OCI-LY7 (cell line): ENCODE measurements around the gene TPD52L2. TPM values are rescaled to one million over a fixed set of nuclear protein-coding genes. Genes with fewer than 3 reads are reported as not detected.
"Not testable (repeated sequence)": the region's sequence is repeated elsewhere in the genome, so short reads cannot be mapped to it uniquely, and the experiment has no call there.

Source experiments
- BruUV-seq: library from RNA; stranded (reverse); fragments of 400-500 nt; replicated peaks from 2 replicates; lab custom pipeline; 2021; lab: Mats Ljungman, UMichigan
- CTCF ChIA-PET: fragments of 300-600 bp; sonication (Branson Sonifier 250); formaldehyde crosslinking; loops from one replicate; lab custom pipeline; 2022; ENCODE audit warnings: antibody characterized with exemption; ENCODE audit not compliant: unreplicated experiment; lab: Charles Lee
- POLR2A ChIA-PET: fragments of 300-600 bp; sonication (Branson Sonifier 250); formaldehyde crosslinking; loops from one replicate; lab custom pipeline; 2022; ENCODE audit warnings: antibody characterized with exemption; lab: Charles Lee
- DNase-seq: peaks from one replicate; pipeline ENCODE4 v3.0.0-alpha.2; 2015; ENCODE audit warnings: low spot score
- H2AFZ ChIP-seq: fragments of 200-600 bp; sonication (generic), shearing (Covaris generic); 2 replicates; pipeline ENCODE4 v1.6.1; 2014; ENCODE audit warnings: mild to moderate bottlenecking, antibody characterized with exemption, low read length, moderate library complexity
- H3K27ac ChIP-seq: fragments of 200-600 bp; sonication (generic); 2 replicates; pipeline ENCODE4 v1.5.1; 2014; ENCODE audit warnings: mixed run types, low read depth, mild to moderate bottlenecking, moderate library complexity, low read length, inconsistent platforms; ENCODE audit not compliant: poor library complexity, severe bottlenecking
- H3K36me3 ChIP-seq: fragments of 200-600 bp; sonication (generic); 2 replicates; pipeline ENCODE4 v1.6.1; 2014; ENCODE audit warnings: mild to moderate bottlenecking, antibody characterized with exemption, low read length, moderate library complexity, mixed read lengths; ENCODE audit not compliant: insufficient read depth
- H3K4me1 ChIP-seq: fragments of 200-600 bp; sonication (generic); 2 replicates; pipeline ENCODE4 v1.5.1; 2014; ENCODE audit warnings: mild to moderate bottlenecking, low read length; ENCODE audit not compliant: insufficient read depth, poor library complexity, severe bottlenecking
- H3K4me2 ChIP-seq: fragments of 200-600 bp; sonication (generic); 2 replicates; pipeline ENCODE4 v1.6.1; 2014; ENCODE audit warnings: mild to moderate bottlenecking, low read length
- H3K4me3 ChIP-seq: fragments of 200-600 bp; sonication (generic); 2 replicates; pipeline ENCODE4 v1.5.1; 2014; ENCODE audit warnings: mild to moderate bottlenecking, low read depth, low read length; ENCODE audit not compliant: poor library complexity, severe bottlenecking
- H3K79me2 ChIP-seq: fragments of 200-600 bp; sonication (generic); 2 replicates; pipeline ENCODE4 v1.6.1; 2016; ENCODE audit warnings: low read depth, mild to moderate bottlenecking, low read length, moderate library complexity, mixed read lengths; ENCODE audit not compliant: insufficient read depth
- H3K9me2 ChIP-seq: fragments of 200-600 bp; sonication (generic); 2 replicates; pipeline ENCODE4 v1.6.1; 2016; ENCODE audit warnings: mild to moderate bottlenecking, low read length, mixed read lengths; ENCODE audit not compliant: insufficient read depth
- H3K9me3 ChIP-seq: fragments of 200-600 bp; sonication (generic); 2 replicates; pipeline ENCODE4 v1.6.1; 2014; ENCODE audit warnings: mild to moderate bottlenecking, mixed run types, low read length, mixed read lengths
- H4K20me1 ChIP-seq: fragments of 200-600 bp; sonication (generic); 2 replicates; pipeline ENCODE4 v1.6.1; 2014; ENCODE audit warnings: mild to moderate bottlenecking, antibody characterized with exemption, low read length, moderate library complexity, mixed read lengths; ENCODE audit not compliant: insufficient read depth
- EZH2phosphoT487 ChIP-seq: fragments of 200-600 bp; sonication (generic); IDR thresholded peaks from 2 replicates; pipeline ENCODE4 v1.6.1; 2018; ENCODE audit warnings: low read depth, borderline replicate concordance, mild to moderate bottlenecking, mixed run types, antibody characterized with exemption, low read length, moderate library complexity, mixed read lengths
- intact Hi-C: fragments of 100-400 bp; cut with micrococcal nuclease; formaldehyde crosslinking; loops from one replicate; pipeline ENCODE4 v1.10.0; 2022; ENCODE audit not compliant: unreplicated experiment
- total RNA-seq, 2 experiments: library from RNA; depleted of rRNA in 1 of 2; stranded (reverse); fragments of >200 nt in 1 of 2; shearing (Covaris generic) in 1 of 2; gene quantifications; 2 replicates each; pipeline ENCODE4 v1.2.3, GENCODE V29; 2014 to 2022
- TF ChIP-seq, protein P1 (sequence below): fragments of 200-600 bp; sonication (generic); conservative IDR thresholded peaks from 2 replicates; pipeline ENCODE4 v1.5.1; 2014; ENCODE audit warnings: mild to moderate bottlenecking, antibody characterized with exemption, low read length, moderate library complexity, mixed read lengths

Gene TPD52L2
- total RNA-seq, 2 experiments from 2014 or later = 27.2 to 51.0 TPM

DNA sequence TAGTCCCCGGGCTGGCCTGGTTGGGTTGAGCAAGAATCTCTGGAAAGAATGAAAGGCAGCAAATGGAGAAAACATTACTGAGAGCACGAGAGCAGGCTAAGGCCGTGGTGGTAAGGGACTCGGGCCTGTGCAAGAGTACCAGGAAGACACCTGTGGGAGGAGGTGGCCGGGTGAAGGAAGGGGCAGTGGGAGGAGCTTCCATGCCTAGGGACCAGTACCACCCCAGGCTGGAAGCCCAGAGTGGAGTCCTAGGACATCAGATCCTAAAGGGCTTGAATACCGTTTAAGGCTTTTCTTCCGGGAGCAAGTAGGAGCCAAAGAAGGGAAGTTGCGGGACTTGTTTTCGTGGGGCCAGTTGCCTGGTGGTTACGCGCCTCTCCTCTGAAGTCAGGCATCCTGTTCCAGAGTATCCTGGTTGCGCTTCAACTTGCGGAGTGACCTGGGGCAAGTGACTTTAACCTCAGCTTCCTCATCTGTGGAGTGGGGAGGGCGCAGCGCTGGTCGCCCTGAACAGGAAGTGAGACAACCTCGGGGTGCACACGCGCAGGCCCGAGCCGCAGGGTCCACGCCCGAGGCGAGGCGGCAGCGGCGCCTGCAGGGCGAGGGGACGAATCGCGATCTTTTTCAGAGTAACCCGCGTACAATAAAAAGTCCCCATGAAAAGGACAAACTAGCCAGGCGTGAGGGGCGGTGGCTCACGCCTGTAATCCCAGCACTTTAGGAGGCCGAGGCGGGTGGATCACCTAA is 1.1 kb upstream of the TPD52L2 start:
- BruUV-seq = no TSS peak
- H3K4me1 ChIP-seq = peaks cover 11% of the 10 kb centered on the region
- H2AFZ ChIP-seq = peak overlapping the region; percentile 26; the same call in 1 of the 2 replicates
- H3K79me2 ChIP-seq = peaks cover 35% of the 10 kb centered on the region
- peaks cover 24% of the 10 kb centered on the region for H3K36me3 ChIP-seq
- peak overlapping the region; percentile 71 for H3K27ac ChIP-seq
- DNase-seq = peak; percentile 92
- no peak for TF ChIP-seq EZH2phosphoT487
- TF ChIP-seq, protein P1, sequence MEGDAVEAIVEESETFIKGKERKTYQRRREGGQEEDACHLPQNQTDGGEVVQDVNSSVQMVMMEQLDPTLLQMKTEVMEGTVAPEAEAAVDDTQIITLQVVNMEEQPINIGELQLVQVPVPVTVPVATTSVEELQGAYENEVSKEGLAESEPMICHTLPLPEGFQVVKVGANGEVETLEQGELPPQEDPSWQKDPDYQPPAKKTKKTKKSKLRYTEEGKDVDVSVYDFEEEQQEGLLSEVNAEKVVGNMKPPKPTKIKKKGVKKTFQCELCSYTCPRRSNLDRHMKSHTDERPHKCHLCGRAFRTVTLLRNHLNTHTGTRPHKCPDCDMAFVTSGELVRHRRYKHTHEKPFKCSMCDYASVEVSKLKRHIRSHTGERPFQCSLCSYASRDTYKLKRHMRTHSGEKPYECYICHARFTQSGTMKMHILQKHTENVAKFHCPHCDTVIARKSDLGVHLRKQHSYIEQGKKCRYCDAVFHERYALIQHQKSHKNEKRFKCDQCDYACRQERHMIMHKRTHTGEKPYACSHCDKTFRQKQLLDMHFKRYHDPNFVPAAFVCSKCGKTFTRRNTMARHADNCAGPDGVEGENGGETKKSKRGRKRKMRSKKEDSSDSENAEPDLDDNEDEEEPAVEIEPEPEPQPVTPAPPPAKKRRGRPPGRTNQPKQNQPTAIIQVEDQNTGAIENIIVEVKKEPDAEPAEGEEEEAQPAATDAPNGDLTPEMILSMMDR = peak; percentile 73
- CTCF ChIA-PET = interaction anchor here (0.6 kb wide), 1 partner anchor 318 kb away, joined by 5 read pairs; no protein-coding TSS in a partner anchor
- intact Hi-C loops = loop anchor here (1.0 to 10.0 kb wide), 4 partner anchors 31 to 329 kb away; partner anchors contain the start of genes ARFRP1, DNAJC5 and PTK6
- H3K4me2 ChIP-seq = peak overlapping the region; percentile 77
- H3K4me3 ChIP-seq = peak overlapping the region; percentile 88
- no peaks in the 10 kb centered on the region for H3K9me2 ChIP-seq
- no peaks in the 10 kb centered on the region for H3K9me3 ChIP-seq
- no peaks in the 10 kb centered on the region for H4K20me1 ChIP-seq
- POLR2A ChIA-PET = interaction anchor here (0.6 to 1.2 kb wide), 3 partner anchors 77 to 170 kb away, joined by 4 read pairs; no protein-coding TSS in a partner anchor

DNA sequence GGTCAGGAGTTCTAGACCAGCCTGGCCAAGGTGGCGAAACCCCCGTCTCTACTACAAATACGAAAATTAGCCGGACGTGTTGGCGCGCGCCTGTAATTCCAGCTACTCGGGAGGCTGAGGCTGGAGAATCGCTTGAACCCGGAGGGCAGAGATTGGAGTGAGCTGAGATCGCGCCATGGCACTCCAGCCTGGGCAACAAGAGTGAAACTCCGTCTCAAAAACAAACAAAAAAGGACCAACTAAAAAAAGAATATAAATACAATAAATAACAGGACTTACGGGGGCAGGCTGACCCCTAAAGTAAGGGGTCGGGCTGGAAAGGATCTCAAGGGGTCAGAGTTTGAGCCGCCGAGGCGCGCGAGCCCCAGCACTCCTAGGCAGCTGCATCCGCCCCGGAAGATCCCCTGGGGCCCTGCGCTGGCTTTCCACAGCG is 509 bp upstream of the TPD52L2 start:
- no peak for DNase-seq
- TF ChIP-seq, protein P1 = no peak
- no peak for TF ChIP-seq EZH2phosphoT487
- Histone ChIP-seq H3K27ac (peak overlapping the region; percentile 71), H3K9me2 (no peaks in the 10 kb centered on the region), H3K4me2 (peak overlapping the region; percentile 77), H2AFZ (peak overlapping the region; percentile 26; the same call in 1 of the 2 replicates), H3K36me3 (peaks cover 30% of the 10 kb centered on the region), H3K9me3 (no peaks in the 10 kb centered on the region), H4K20me1 (no peaks in the 10 kb centered on the region), H3K4me1 (peaks cover 9% of the 10 kb centered on the region), H3K4me3 (peak overlapping the region; percentile 88), H3K79me2 (peaks cover 35% of the 10 kb centered on the region)
- TSS peak; percentile 87 for BruUV-seq
- intact Hi-C loops = loop anchor here (1.0 to 10.0 kb wide), 4 partner anchors 30 to 330 kb away; partner anchors contain the start of genes ARFRP1, DNAJC5 and PTK6
- ChIA-PET CTCF (no interaction called here), POLR2A (interaction anchor here (1.0 to 1.2 kb wide), 2 partner anchors 78 to 171 kb away, joined by 4 read pairs; no protein-coding TSS in a partner anchor)

DNA sequence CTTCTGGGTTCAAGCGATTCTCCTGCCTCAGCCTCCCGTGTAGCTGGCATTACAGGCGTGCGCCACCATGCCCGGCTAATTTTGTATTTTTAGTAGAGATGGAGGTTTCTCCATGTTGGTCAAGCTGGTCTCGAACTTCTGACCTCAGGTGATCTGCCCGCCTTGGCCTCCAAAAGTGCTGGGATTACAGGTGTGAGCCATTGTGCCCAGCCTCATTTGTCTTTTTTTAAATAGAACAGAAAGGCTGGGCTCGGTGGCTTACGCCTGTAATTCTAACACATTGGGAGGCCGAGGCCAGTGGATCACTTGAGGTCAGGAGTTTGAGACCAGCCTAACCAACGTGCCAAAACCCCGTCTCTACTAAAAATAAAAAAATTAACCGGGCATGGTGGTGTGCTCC is 2.0 kb downstream of the TPD52L2 start:
- Histone ChIP-seq H3K36me3 (peaks cover 45% of the 10 kb centered on the region), H3K79me2 (peaks cover 35% of the 10 kb centered on the region)
- POLR2A ChIA-PET = interaction anchor here (0.6 to 0.7 kb wide), 3 partner anchors 9 to 79 kb away, joined by 4 to 7 read pairs (median 5); no protein-coding TSS in a partner anchor
- H2AFZ ChIP-seq, H3K4me2 ChIP-seq, DNase-seq, H3K27ac ChIP-seq, CTCF ChIA-PET, H4K20me1 ChIP-seq, H3K4me1 ChIP-seq, H3K9me3 ChIP-seq, H3K9me2 ChIP-seq, H3K4me3 ChIP-seq, BruUV-seq: not testable (repeated sequence)
- intact Hi-C loops = loop anchor here (5.0 to 10.0 kb wide), 2 partner anchors 105 to 332 kb away; partner anchors contain the start of gene PTK6
